GM21723 (cell line): ENCODE measurements around the gene PDIA5.
A peak's percentile ranks its signal among the peaks of the same experiment; 100 is the strongest.

Experiments
- ATAC-seq: cut with Tn5 transposase; IDR thresholded peaks from one replicate; pipeline ENCODE4 v1.9.1; 2021; ENCODE audit warnings: mild to moderate bottlenecking, moderate library complexity; ENCODE audit not compliant: unreplicated experiment

The PDIA5 gene

DNA sequence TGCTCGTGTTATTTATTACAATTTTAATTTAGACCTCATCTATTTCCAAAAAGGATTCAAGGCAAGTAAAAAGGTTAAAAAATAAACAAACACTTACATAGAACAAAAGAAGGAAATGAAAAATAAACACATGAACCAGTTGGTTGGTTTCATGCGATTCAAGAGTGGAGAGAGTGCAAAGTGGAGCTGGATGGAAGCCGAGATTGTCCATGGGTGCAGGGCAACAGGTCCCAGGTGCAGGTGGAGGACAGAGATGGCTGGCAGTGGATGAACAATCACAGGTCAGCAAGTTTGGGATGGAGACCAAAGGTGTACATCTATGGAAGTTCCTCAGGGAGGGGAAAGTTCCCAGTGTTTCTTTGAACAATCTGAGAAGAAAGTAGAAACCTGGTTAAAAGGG, 27.6 kb upstream of the PDIA5 start:
- no peak for ATAC-seq

DNA sequence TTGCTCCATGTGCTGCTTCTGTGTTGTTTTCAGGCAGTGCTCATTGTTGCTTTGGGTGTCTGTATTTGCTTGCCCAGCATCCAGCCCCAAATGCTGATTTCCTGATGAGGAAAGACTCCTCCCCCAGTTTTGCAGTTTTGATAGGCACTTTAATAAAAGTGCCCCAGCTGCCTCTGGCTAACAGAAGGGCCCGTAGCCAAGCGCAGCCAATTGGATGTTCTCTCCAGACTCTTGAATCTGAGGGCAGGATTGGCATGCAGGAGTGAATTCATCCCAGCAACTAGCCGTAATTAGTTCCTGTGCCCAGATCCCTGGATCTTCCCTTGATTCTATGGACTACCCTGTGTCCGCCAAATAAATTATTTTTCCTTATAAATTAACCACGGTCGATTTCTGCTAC, 24.4 kb upstream of the PDIA5 start:
- no peak for ATAC-seq

DNA sequence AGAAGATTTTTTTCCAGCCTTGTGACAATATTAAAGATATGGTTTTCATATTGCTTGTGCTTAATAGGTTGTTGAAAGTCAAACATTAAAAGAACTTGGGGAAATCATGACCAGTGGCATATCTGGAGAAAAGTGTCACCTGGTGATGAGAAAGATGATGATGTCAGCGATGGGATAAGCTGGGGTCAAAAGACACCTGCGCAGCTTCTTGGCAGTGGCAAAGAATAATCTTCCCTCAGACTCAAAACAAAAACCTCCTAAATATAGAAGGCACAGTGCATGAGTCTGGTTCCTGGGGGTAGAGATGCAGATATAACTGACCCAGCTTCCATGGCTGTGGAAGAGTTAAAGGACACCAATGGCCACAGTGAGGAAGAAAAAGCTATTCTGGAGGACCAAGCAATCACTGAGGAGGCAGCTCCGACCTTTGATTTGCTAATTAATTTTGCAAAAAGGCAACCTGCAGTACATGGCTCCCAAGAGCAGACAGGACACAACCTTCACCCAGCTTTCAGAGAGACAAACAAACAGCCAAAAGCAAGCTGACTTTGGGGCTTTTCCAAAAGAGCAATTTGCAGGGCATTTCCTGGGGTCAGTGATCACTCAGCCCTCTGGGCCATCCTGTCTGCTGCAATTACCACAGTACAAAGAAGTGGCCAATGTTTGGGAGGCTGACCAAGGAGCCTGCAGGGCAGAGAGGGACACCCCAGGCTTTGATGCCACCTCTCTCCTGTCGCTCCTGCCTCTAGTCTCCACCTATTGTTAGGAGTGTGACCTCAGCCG, 21.7 kb upstream of the PDIA5 start:
- ATAC-seq, result no peak

DNA sequence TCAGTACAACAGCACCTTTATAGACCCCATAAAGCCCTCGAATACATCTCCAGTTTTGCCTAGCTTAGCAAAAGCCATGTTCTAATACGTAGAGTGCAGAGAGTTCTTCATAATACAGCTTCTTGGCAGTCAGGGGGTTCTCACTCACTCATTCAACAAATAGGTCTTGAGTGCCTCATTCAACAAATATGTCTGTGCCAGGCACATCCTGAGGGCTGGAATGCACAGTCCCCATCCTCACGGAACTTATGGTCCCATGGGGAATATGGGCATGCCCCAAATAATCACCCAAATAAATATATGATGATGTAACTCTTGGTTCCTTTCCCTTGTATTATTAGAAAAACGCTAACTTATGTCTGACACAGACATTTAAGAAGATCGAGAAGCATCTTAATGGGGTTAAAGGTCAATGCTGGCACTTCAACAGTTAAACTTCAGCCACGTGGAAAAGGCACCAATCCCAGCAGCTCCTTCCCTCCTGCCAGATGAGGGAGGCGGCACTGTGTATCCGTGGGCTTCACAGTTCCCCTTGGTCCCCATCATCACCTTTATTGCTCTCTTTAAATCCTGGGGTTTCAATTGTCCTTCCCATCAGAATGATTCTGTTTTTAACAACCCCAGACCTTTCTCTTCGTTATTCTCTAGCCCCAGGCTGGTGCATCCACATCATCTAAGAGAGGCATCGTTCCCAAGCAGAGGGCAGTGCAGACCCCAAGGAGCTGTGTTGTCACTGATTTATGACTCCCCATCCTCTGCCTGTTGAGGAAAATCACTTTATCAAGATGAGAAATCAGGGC, 20.4 kb upstream of the PDIA5 start:
- ATAC-seq, result no peak

- no peak for ATAC-seq
These were observed 19.8 kb upstream of the PDIA5 start for GRCh38 chr3:123047062-123047319.

DNA sequence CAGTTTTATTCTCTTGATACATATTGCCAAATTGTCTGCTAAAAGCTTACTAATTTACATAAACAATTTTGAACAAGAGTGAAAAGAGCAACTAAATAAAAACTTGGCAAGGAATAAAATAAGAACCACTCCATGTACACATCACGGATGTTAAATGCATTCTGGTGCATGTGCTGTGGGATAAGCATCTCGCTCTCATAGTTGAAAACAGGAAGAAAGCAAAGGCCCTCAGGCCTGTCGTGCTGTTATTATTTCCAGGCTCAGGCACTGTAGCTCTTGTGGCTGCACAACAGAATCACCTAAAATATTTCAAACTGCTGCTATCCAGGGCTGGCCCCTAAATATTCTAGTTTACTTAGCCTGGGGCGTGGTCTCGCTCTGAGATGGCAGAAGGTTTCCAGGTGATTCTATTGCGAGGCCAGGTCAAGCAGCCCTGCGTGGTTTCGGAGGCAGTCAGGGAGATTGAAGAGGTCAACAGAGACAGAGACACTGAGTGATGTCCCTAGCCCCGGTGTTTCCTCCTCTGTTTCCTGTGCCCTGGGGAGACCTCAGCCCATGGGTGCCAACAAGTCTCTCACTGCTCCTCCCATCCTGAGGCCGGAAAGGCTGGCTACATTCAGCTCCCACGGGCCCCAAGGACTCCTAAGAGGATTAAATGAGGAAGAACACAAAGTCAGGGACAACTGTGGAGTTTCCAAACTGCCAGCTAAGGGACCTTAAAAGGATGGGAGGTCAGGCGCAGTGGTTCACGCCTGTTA, 18.2 kb upstream of the PDIA5 start:
- no peak for ATAC-seq

- no peak for ATAC-seq
These were observed 16.2 kb upstream of the PDIA5 start for GRCh38 chr3:123050666-123051065.

DNA sequence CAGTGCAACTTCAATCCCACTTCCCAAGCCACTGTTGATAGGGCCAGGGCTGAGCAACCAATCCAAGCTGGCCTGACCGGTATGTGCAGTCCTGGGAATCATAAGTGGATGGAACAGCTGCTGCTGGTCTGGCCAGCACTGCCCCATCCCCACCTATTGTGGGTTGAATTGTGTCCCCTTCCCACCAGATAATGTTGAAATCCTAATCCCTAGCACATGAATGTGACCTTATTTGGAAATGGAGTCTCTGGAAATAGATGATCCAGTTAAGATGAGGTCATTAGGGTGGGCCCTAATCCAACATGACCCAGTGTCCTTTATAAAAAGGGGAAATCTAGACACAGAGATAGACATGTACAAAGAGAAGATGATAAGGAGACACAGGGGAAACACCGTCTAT, 13.7 kb upstream of the PDIA5 start:
- no peak for ATAC-seq

- no peak for ATAC-seq
These were observed 12.6 kb upstream of the PDIA5 start for GRCh38 chr3:123054109-123054778.

- ATAC-seq, result no peak
These were observed 11.9 kb upstream of the PDIA5 start for GRCh38 chr3:123054931-123055330.

DNA sequence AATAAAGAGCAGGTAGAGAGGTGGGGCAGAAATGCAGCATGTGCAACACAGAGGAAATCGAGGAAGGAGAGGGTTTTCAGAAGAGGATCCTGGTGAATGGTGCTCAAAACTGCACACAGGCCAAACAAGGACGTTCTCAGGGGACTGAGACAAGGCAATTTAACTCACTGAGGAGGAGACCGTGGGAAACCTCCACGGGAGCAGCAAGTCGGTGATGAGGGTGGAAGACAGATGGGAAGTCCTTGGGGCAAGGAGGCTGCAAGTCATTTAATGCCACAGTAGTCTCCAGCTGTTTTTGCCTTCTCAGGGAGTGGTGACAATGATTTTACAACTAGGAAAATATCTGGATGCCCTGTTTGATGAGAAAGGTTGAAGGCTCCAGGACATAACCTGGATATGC, 11.5 kb upstream of the PDIA5 start:
- no peak for ATAC-seq

GRCh38 chr3:123058505-123058904, 8.3 kb upstream of the PDIA5 start:
- ATAC-seq, result no peak

DNA sequence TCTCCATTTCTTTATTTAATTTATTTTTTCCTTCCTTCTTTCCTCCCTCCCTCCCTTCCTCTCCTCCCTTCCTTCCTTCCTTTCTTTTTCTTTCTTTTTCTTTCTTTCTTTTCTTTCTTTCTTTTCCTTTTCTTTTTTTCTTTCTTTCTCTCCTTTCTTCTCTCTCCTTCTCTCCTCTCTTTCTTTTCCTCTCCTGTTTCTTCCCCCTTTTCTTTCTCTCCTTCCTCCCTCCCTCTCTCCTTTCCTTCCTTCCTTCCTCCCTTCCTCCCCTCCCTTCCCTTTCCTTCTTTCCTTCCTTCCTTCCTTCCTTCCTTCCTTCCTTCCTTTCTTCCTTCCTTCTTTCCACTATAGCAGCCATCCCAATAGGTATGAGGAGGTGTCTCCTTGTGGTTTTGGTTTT, 6.8 kb upstream of the PDIA5 start:
- no peak for ATAC-seq

DNA sequence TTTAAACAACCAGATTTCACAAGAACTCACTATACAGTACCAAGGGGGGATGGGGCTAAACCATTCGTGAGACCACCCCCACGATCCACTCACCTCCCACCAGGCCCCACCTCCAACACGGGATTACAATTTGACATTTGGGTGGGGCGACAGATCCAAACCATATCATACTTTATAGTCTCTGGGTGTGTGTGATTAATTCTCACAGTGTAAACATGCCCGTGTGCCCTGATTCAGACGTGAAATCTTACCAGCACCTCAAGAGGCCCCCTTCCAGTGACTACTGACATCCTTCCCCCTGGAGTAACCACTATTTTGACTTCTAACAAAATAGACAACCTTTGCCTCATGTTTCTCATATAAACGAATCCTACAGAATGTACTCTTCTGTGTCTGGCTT, 5.0 kb upstream of the PDIA5 start:
- ATAC-seq, result no peak

- ATAC-seq, result no peak
These were observed 3.8 kb upstream of the PDIA5 start for GRCh38 chr3:123063034-123063433.

DNA sequence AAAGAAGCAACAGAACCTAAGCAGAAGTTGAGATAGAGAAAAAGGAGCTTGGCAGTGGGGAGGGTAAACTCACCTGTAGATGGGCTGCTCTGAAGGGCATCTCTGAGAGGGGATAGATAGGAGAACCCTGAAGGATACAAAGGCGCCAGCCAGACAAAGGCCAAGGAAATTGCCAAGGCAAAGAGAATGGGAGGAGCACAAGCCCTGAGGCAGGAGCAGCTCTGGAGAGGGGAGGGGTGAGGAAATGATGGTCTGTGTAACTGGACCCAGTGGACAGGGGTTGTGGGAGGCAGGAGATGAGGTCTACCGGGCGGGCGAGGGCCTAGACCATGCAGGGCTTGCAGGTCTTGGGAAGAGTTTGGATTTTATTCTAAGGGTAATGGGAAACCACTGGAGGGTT, 2.3 kb upstream of the PDIA5 start:
- no peak for ATAC-seq

GRCh38 chr3:123064914-123065313, 1.9 kb upstream of the PDIA5 start:
- ATAC-seq, result no peak

DNA sequence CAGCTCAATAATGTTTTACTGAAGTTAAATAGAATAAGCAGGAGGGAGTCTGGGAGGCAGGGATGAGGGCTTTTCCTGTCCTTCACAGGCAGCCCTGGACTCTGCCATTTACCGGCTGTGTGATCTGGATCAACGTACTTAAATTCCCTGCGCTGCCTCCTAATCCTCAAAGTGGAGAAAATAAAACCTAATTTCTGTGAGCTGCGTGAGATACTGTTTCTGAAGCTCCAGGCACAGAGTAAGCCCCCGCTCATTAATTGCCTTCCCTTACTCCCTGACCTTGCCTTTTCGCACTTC, 278 bp upstream of the PDIA5 start:
- no peak for ATAC-seq

- ATAC-seq, result peak; percentile 42
These were observed 1.1 kb downstream of the PDIA5 start for GRCh38 chr3:123067689-123068600.

DNA sequence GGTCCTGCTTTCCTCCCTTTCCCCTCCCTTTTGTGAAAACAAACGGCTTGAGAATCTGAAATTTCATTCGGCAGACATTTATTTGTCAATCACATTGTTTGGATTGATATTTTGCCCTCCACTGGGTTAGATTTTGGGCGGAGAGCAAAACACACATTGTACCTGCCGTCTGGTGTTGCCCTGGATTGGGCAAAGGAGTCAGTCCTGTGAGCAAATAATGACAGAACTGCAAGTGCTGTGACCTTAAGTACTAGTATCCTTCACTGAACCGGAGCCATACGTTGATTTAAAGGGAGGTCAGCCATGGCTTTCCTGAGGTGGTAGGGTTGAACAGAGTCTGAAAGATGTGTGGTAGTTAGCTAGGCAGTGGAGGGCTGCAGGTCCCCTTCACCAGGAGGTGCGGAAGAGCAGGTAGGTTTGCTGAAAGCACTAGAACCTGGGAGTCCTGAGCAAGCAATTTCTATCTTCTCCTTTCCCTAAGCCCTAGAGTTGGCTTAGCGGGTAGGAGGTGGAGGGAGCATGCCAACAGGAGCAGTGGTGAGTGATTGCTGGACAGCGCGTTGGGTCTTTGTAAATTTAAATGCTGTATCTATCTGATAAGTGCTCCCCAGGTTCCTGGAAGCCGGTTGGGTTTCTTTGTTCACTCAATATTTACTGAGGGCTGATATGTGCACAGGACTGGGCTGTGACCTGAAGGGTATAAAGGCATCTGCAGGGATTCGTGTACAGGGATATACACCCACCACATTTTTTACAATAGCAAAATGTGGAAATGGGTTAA, 2.0 kb downstream of the PDIA5 start:
- ATAC-seq, result no peak
